Endothelial cell of umbilical vein (primary cell): ENCODE measurements around the gene STUM. TPM values are rescaled to one million over a fixed set of nuclear protein-coding genes. Genes with fewer than 3 reads are reported as not detected.

Experiments used
- BruUV-seq: library from RNA; stranded (reverse); fragments of 400-500 nt; replicated peaks from 2 replicates; lab custom pipeline; 2021; lab: Mats Ljungman, UMichigan
- CTCF ChIA-PET: fragments of 300-600, 350-600 bp; sonication (Branson Sonifier 250); formaldehyde crosslinking; loops from one replicate; lab custom pipeline; 2021; ENCODE audit warnings: antibody characterized with exemption, inconsistent platforms; lab: Charles Lee
- POLR2A ChIA-PET: fragments of 300-600, 350-600 bp; sonication (Branson Sonifier 250); formaldehyde crosslinking; loops from one replicate; lab custom pipeline; 2021; ENCODE audit warnings: antibody characterized with exemption, inconsistent platforms; lab: Charles Lee
- DNase-seq: peaks from one replicate; pipeline ENCODE4 v3.0.0-alpha.2; 2011; ENCODE audit warnings: low read depth, low spot score
- FAIRE-seq: peaks from 2 replicates; lab custom pipeline; 2011; peaks lifted over from hg19 to GRCh38; lab: Jason Lieb, UNC
- H2AFZ ChIP-seq: 2 replicates; pipeline ENCODE4 v1.6.0; 2012; ENCODE audit warnings: low read depth, low read length, control low read depth, inconsistent platforms
- H3K27ac ChIP-seq: 2 replicates; pipeline ENCODE4 v1.5.1; 2011; ENCODE audit warnings: low read depth, mild to moderate bottlenecking, control low read depth, low read length, moderate library complexity; ENCODE audit not compliant: insufficient read depth
- H3K27me3 ChIP-seq, 2 experiments: 2 replicates each; pipeline versions ENCODE4 v1.6.0 to v1.6.1; 2011; ENCODE audit warnings: low read length in 2 of 2, mixed read lengths in 1 of 2; ENCODE audit not compliant: control insufficient read depth in 2 of 2, insufficient read depth in 2 of 2
- H3K36me3 ChIP-seq, 2 experiments: 2 replicates in 1 of 2; 3 replicates in 1 of 2; pipeline ENCODE4 v1.5.1; 2011; ENCODE audit warnings: low read length in 2 of 2, mild to moderate bottlenecking in 1 of 2, moderate library complexity in 1 of 2; ENCODE audit not compliant: control insufficient read depth in 2 of 2, insufficient read depth in 2 of 2; ENCODE audit errors: extremely low read depth in 1 of 2
- H3K4me1 ChIP-seq: 3 replicates; pipeline ENCODE4 v1.5.1; 2011; ENCODE audit warnings: mild to moderate bottlenecking, low read length; ENCODE audit not compliant: control insufficient read depth, insufficient read depth; ENCODE audit errors: extremely low read depth
- H3K4me2 ChIP-seq: 2 replicates; pipeline ENCODE4 v1.6.1; 2011; ENCODE audit warnings: low read length, control low read depth, mixed read lengths; ENCODE audit not compliant: insufficient read depth
- H3K4me3 ChIP-seq, 3 experiments: fragments of 200-600 bp in 1 of 3; sonication (generic), shearing (Covaris generic) in 1 of 3; replicated peaks in 1 of 3; 2 replicates each; pipeline ENCODE4 v1.5.1; 2011 to 2016; ENCODE audit warnings: control low read depth in 3 of 3, low read length in 3 of 3, mild to moderate bottlenecking in 2 of 3, inconsistent platforms in 1 of 3, low read depth in 1 of 3, moderate library complexity in 1 of 3; ENCODE audit not compliant: insufficient read depth in 1 of 3
- H3K79me2 ChIP-seq: 2 replicates; pipeline ENCODE4 v1.6.0; 2012; ENCODE audit warnings: low read length, inconsistent platforms; ENCODE audit not compliant: control insufficient read depth, insufficient read depth
- H3K9ac ChIP-seq: replicated peaks from 2 replicates; pipeline ENCODE3; 2011; ENCODE audit warnings: low read length, control low read depth; ENCODE audit not compliant: insufficient read depth; ENCODE audit errors: extremely low read depth
- H3K9me1 ChIP-seq: replicated peaks from 3 replicates; pipeline ENCODE4 v1.6.0; 2011; ENCODE audit warnings: mild to moderate bottlenecking, low read length; ENCODE audit not compliant: control insufficient read depth, insufficient read depth; ENCODE audit errors: extremely low read depth
- H3K9me3 ChIP-seq: replicated peaks from 2 replicates; pipeline ENCODE4 v1.5.1; 2012; ENCODE audit warnings: low read length, inconsistent platforms; ENCODE audit not compliant: control insufficient read depth, insufficient read depth
- H4K20me1 ChIP-seq: replicated peaks from 2 replicates; pipeline ENCODE3; 2011; ENCODE audit warnings: mild to moderate bottlenecking, low read length; ENCODE audit not compliant: control insufficient read depth, insufficient read depth; ENCODE audit errors: extremely low read depth
- EZH2 ChIP-seq: IDR thresholded peaks from 2 replicates; pipeline ENCODE4 v1.6.1; 2012; ENCODE audit warnings: borderline replicate concordance, low read depth, mild to moderate bottlenecking, moderate library complexity, low read length, inconsistent platforms; ENCODE audit not compliant: severe bottlenecking
- FOS ChIP-seq: IDR thresholded peaks from 2 replicates; pipeline ENCODE4 v1.6.1; 2011; ENCODE audit warnings: mild to moderate bottlenecking, low read length, moderate library complexity, borderline replicate concordance; ENCODE audit not compliant: insufficient read depth
- GATA2 ChIP-seq: IDR thresholded peaks from 2 replicates; pipeline ENCODE4 v1.7.0; 2011; ENCODE audit warnings: low read depth, mild to moderate bottlenecking, moderate library complexity, mixed read lengths, low read length; ENCODE audit not compliant: insufficient read length, insufficient read depth
- JUN ChIP-seq: IDR thresholded peaks from 2 replicates; pipeline ENCODE4 v1.6.1; 2011; ENCODE audit warnings: borderline replicate concordance, low read depth; ENCODE audit not compliant: insufficient read length, insufficient read depth
- MAX ChIP-seq: IDR thresholded peaks from 2 replicates; pipeline ENCODE4 v1.6.1; 2011; ENCODE audit not compliant: insufficient read depth, insufficient read length
- MYC ChIP-seq: IDR thresholded peaks from one replicate; pipeline ENCODE4 v1.6.1; 2011; ENCODE audit warnings: mild to moderate bottlenecking, low read depth, low read length
- POLR2A ChIP-seq: IDR thresholded peaks from 2 replicates; pipeline ENCODE4 v1.6.1; 2012; ENCODE audit warnings: low read depth, mild to moderate bottlenecking, control low read depth, low read length
- POLR2AphosphoS5 ChIP-seq: IDR thresholded peaks from 2 replicates; pipeline ENCODE4 v1.6.1; 2012; ENCODE audit warnings: low read depth, mild to moderate bottlenecking, control low read depth, low read length, moderate library complexity; ENCODE audit not compliant: insufficient read depth
- dilution Hi-C: fragments of 300-500 bp; cut with MboI; formaldehyde crosslinking; loops from one replicate; pipeline ENCODE4 v1.15.0; 2019; ENCODE audit warnings: low sequenced_read_pairs; ENCODE audit not compliant: extremely low pct_ligation_motif_present
- intact Hi-C: fragments of 100-400 bp; cut with micrococcal nuclease; formaldehyde crosslinking; loops from one replicate; pipeline ENCODE4 v1.10.0; 2022
- polyA plus RNA-seq, 4 experiments: library from polyadenylated mRNA; depleted of rRNA in 3 of 4; stranded (reverse) in 3 of 4; unstranded in 1 of 4; fragments of >200 nt; gene quantifications; 2 replicates each; pipeline versions ENCODE4 v1.2.1 to v1.2.3, GENCODE V29; 2011 to 2012; ENCODE audit warnings: missing spikeins in 1 of 4
- total RNA-seq: library from RNA; stranded (reverse); gene quantifications from 2 replicates; pipeline ENCODE4 v1.2.3, GENCODE V29; 2021
- TF ChIP-seq, protein P1 (sequence below), 2 donors: IDR thresholded peaks; 1 replicate in 1 of 2; 2 replicates in 1 of 2; pipeline ENCODE4 v1.5.1; 2011; ENCODE audit warnings: low read length in 2 of 2, mild to moderate bottlenecking in 2 of 2, moderate library complexity in 2 of 2, control low read depth in 1 of 2, inconsistent platforms in 1 of 2, low read depth in 1 of 2; ENCODE audit not compliant: insufficient read depth in 1 of 2; ENCODE audit errors: extremely low read depth in 1 of 2

STUM gene
- total and polyA plus RNA-seq, 2 donors (not counting 3 experiments of a cell fraction or from before 2014, with no cell fraction given), result not detected

DNA sequence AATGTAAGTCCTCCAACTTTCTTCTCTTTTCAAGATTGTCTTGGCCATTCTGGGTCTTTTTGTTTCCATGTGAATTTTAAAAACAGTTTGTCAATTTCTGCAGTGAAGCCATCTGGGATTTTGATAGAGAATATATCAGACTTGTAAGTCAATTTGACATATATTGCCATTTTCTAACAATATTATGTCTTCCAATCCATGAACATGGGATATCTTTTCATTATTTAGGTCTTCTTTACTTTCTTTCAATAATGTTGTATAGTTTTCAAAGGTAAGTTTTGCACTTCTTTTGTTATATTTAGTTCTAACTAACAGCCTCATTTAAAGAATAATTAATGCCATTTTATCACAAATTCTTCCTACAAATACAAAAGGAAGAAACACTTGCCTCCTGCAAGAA, 73.4 kb downstream of the STUM start:
- intact Hi-C loops, result no loop called here

More for the DNA sequence above, 73.4 kb downstream of the STUM start:
- TF ChIP-seq FOS (no peak), MYC (no peak), GATA2 (no peak), EZH2 (no peak), JUN (no peak), POLR2AphosphoS5 (no peak), MAX (no peak), POLR2A (no peak)
- TF ChIP-seq, protein P1, sequence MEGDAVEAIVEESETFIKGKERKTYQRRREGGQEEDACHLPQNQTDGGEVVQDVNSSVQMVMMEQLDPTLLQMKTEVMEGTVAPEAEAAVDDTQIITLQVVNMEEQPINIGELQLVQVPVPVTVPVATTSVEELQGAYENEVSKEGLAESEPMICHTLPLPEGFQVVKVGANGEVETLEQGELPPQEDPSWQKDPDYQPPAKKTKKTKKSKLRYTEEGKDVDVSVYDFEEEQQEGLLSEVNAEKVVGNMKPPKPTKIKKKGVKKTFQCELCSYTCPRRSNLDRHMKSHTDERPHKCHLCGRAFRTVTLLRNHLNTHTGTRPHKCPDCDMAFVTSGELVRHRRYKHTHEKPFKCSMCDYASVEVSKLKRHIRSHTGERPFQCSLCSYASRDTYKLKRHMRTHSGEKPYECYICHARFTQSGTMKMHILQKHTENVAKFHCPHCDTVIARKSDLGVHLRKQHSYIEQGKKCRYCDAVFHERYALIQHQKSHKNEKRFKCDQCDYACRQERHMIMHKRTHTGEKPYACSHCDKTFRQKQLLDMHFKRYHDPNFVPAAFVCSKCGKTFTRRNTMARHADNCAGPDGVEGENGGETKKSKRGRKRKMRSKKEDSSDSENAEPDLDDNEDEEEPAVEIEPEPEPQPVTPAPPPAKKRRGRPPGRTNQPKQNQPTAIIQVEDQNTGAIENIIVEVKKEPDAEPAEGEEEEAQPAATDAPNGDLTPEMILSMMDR (IDR thresholded peaks at IDR 0.05; ENCODE audit: extremely low read depth in 1 of 2, insufficient read depth in 1 of 2, low read depth in 1 of 2, low read length in 2 of 2), result no peak
- ChIA-PET POLR2A (no interaction called here), CTCF (no interaction called here)
- Histone ChIP-seq H3K4me2 (no peak overlapping the region), H3K27me3 (peaks cover 0 to 5% of the 10 kb centered on the region in 2 experiments), H3K79me2 (no peaks in the 10 kb centered on the region), H3K4me3 (no peak overlapping the region), H4K20me1 (no peaks in the 10 kb centered on the region), H3K9ac (no peak overlapping the region), H3K9me3 (no peaks in the 10 kb centered on the region), H3K4me1 (no peaks in the 10 kb centered on the region), H3K36me3 (no peaks in the 10 kb centered on the region), H3K9me1 (no peaks in the 10 kb centered on the region), H3K27ac (no peak overlapping the region), H2AFZ (no peak overlapping the region)
- dilution Hi-C loops, result no loop called here
- DNase-seq (no peak), FAIRE-seq (no peak)
- no TSS peak for BruUV-seq
